ENCODE measurements around the gene CDK5RAP1.

DNA sequence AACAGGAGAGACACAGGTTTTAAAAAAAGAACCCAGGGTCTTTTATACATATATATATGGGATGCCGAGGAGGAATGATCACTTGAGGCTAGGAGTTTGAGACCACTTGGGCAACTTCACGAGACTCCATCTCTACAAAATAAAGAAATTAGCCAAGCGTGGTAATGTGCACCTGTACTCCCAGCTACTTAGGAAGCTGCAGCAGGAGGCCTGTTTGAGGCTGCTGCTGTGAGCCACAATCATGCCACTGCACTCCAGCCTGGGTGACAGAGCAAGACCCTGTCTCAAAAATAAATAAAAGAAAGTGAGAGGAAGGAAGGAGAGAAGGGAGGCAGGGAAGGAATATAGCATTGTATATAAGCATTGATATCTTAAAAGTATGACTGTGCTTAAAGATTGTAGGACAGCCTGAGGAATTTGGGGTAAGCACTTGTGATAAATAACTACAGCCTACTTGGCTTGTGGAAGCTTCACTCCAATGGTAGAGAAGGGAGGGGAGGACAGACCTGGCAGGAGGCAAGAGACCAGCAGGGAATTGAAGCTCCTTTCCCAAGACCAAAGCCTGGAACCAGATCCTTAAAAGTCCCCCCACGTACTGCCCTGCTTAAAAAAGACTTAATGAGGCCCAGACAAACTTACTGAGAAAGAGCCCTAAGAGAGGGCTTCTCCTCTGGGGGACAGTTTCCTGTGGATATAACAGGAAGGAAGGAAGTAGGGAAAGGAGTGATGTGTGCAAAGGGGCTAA is 44.7 kb upstream of the CDK5RAP1 start:
- TF ChIP-seq, protein P1, sequence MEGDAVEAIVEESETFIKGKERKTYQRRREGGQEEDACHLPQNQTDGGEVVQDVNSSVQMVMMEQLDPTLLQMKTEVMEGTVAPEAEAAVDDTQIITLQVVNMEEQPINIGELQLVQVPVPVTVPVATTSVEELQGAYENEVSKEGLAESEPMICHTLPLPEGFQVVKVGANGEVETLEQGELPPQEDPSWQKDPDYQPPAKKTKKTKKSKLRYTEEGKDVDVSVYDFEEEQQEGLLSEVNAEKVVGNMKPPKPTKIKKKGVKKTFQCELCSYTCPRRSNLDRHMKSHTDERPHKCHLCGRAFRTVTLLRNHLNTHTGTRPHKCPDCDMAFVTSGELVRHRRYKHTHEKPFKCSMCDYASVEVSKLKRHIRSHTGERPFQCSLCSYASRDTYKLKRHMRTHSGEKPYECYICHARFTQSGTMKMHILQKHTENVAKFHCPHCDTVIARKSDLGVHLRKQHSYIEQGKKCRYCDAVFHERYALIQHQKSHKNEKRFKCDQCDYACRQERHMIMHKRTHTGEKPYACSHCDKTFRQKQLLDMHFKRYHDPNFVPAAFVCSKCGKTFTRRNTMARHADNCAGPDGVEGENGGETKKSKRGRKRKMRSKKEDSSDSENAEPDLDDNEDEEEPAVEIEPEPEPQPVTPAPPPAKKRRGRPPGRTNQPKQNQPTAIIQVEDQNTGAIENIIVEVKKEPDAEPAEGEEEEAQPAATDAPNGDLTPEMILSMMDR (IDR thresholded peaks at IDR 0.05; ENCODE audit: low read depth, low read length): no peak
- TF ChIP-seq EZH2phosphoT487 (IDR thresholded peaks at IDR 0.05; ENCODE audit: low read depth): no peak

Data from OCI-LY3 (cell line).